NCI-H748 (cell line): ENCODE measurements around the gene LINC00305.

Source experiments
- DNase-seq: peaks from one replicate; lab custom pipeline; 2025; ENCODE audit not compliant: unreplicated experiment; lab: John Stamatoyannopoulos, UW

LINC00305 gene

GRCh38 chr18:64148988-64149387 is at the start of gene LINC00305:
Gene LINC00305 (minus strand): TSS chr18:64149088.
- DNase-seq = no peak

DNA sequence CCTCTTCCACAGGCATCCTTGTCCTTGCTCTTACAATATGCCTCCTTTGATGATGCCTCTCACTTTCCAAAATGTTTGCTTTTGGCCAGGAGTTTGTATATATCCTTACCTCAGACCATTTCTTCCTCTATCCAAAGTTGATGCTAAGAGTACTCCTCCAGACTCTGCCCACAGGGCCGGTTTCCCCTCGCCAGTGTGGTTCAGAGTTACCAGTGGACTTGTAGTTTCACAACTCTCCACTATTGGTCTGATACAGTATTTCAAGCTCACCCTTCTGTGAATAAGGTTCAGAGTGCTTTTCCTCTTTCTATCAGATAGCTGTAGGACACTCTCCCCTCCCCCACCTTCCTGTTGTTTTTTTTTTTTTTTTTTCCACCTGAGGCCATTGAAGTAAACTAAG is 42.2 kb upstream of the LINC00305 start:
- DNase-seq = no peak

DNA sequence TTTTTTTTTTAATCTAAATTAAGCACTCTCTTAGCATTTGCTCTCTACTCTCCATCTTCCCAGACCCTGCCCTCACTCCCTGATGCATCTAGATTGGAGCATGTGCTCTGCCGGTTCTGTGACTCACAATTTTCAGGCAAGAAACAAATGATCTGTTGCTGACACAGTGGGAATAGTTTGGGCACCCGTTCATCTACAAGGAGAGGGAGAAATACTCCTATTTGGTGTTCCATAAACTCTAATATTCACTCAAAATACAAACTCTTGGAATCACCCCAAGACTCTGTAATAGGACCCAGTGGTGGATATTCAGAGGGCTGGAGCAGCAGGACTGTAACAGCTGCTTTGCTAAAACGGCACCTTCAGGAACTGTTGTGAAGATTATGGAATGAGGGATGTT is 37.1 kb upstream of the LINC00305 start:
- DNase-seq = no peak

DNA sequence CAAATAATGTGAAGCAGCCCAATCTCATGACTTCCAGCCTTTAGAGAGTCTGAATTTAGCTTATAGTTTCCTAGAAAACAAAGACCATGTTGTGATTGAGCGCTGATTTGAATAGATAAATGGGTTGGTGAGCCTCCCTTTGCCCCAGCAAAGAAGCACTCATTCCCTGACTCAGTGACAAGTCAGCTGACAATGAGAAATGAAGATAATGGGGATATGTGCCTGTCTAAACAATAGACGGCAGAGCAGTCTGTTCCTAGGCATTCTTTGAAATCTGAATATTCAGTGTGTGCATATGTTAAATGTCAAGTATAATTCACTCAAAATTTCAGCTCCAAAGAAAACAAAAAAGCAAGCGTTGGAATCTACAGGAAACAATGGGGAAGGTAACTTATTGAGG is 34.8 kb upstream of the LINC00305 start:
- DNase-seq = no peak

- DNase-seq = no peak
These were observed 31.7 kb upstream of the LINC00305 start for GRCh38 chr18:64180617-64181016.

DNA sequence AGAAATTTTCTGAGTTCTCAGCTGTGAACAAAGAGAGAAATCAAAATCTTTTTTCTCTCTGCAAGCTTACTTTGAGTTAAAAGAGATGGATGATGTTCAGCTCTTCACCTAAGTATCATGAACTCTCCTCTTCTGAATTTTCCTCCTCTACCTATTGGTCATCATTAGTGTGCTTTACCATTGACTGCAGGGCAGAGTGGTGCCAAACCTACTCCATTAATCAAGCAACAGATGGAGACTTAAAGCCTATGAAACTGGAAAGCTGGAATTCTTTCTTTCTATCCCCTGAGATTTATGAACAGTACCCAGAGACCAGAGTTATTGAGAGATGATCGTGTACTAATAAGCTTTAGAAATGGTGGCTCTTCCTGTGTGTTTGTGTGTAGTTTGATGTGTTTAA is 31.3 kb upstream of the LINC00305 start:
- no peak for DNase-seq

GRCh38 chr18:64179556-64180080 is 30.7 kb upstream of the LINC00305 start:
- DNase-seq = no peak

GRCh38 chr18:64178860-64179259 is 30.0 kb upstream of the LINC00305 start:
- DNase-seq = no peak

DNA sequence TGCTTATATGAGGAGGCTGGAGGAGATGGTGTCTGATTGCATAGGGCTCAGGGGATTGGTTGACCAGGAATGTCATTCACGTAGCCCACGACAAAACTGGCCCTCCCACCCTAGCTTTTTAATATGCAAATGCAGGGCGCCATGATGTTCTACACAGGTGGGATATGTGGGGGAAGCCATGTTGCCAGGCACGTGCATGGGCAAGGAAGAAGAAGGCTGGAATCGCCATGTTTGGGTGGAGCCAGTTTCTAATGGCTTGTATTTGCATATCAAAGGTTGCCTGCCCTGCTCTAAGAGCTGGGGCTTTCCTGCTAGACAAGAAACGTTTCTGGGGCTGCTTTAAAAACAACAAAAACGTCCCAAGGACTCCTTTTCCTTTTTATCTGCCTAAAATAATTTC is 26.5 kb upstream of the LINC00305 start:
- peak; percentile 8 for DNase-seq

- no peak for DNase-seq
These were observed 22.7 kb upstream of the LINC00305 start for GRCh38 chr18:64171576-64171975.

- DNase-seq = no peak
These were observed 18.6 kb upstream of the LINC00305 start for GRCh38 chr18:64167408-64167925.

DNA sequence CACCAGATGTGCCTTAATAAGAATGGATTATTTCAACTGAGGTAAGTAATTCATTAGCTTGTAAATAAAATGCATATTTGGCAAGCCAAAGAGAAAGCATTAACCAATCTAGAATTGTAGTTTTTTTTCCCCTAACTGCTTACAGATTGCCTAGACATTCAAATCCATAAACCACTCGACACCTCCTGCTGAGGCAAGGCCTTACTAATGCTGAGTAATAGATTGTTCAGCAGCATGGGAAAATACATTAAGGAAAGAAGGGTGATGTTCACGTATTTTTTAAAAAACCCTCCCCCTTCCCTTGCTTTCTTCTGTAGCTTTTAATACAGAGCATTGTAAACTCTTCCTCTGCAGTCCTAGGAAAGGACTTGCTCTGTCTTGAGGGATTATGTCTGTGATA is 17.0 kb upstream of the LINC00305 start:
- DNase-seq = peak; percentile 17

DNA sequence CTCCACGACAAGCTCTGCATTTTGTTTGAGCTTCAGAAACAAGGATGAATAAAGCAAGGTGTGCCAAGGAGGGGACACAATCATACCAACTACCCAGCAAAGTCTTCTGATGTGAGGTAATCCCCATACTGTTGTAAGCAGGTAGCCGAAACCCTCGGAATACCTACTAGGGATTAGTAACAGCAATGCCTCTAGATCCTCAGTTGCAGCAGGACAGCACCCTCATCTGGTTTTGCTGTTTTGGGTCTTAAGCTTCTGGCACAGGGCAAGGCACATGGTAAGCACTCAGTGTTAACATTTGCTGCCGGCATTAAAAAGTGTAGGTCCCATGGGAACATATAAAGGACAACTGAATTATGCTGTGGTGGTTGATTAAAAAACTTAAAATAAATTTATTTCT is 16.0 kb upstream of the LINC00305 start:
- DNase-seq = no peak

DNA sequence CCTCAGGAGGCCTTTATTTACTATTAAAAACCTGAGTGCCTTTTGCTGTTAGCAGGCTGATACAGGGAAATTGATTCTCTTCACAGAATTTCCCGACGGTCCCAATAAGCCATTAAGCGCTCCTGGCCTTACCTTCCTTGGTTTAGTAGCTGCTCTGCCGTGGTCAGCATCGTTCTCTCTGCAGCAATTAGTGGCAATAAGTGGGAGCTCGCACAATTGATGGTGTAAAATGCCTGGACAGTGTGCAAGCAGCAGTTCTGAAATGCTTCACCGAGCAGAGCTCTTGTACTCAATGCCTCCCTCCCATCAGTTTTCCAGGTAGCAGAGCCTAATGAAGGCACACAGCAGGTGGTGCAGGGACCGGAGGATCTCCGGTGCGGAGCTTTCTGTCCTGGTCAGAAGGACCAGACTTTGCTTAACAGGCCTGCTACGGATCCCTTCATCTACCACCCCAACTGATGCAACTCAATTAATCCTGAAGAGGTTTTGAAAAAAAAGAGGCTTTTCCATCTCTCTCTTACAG is 1.1 kb upstream of the LINC00305 start:
- DNase-seq = no peak

DNA sequence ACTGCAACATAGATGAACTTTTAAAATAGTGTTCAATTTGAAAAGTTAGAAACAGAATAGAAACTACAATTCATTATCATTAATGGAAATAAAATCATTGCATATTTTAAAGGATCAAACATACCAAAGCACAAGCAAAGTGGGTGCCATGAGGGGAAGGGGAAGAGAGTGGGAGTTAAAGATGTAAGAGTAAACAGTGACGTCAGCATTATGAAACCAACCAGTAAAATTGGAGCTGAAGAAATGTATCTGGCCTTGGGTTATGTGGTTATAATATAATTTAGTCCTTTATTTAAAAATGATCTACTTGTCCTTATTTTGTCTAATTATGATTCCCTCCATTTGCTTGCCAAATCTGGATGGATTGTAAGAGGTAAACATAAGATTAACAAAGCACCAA is 6.0 kb downstream of the LINC00305 start:
- no peak for DNase-seq

DNA sequence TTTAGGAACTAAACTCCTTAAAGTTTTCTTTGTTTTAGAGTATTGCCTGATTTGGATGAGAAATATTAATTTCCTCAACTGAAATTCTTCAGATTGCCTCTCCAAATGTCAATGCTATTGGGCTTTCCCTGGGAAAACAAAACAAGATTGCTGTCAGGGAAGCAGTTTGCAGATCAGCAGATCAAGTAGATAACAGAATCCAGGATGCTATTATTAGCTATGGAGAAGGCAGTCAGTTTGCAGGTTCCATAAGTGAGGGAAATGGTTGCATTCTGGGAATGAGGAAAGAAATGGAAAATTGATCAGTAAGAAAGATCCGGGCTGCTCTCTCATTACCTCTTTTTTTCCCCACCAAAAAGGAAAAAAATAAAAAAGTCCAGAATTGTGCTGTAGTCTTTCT is 11.0 kb downstream of the LINC00305 start:
- DNase-seq = no peak

DNA sequence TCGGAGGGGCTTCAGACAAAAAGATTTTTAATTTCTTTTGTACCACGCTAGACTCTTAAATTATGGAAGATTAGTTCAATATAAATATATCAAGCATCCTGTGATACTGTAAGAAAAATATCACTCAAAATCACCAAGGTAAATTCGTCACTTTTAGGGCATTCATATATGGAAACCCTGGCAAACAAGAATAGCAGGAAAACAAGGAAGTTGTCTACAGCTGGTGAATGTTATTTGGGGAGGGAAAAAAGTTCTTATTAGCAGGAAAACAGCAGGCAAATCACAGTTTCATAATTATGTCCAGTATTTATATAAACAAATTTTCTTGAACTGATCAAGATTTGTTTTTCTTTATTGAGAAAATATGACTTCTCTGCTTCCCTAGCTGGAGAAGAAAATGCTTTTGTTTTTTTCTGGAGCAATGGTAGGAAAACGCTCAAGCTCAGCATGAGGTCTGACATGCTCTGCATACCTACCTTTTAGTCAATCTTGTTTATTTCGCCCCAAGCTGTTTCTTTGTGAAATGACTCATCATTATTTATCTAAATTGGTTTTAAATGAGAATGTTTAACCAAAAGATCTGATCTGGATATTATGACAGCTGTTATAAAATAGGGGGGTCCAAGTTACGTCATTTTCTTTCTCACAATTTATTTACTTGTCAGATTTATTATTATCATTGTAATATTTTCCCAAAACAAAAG is 14.7 kb downstream of the LINC00305 start:
- peak; percentile 23 for DNase-seq

- DNase-seq = no peak
These were observed 16.0 kb downstream of the LINC00305 start for GRCh38 chr18:64132871-64133270.

- DNase-seq = no peak
These were observed 17.6 kb downstream of the LINC00305 start for GRCh38 chr18:64131314-64131713.

DNA sequence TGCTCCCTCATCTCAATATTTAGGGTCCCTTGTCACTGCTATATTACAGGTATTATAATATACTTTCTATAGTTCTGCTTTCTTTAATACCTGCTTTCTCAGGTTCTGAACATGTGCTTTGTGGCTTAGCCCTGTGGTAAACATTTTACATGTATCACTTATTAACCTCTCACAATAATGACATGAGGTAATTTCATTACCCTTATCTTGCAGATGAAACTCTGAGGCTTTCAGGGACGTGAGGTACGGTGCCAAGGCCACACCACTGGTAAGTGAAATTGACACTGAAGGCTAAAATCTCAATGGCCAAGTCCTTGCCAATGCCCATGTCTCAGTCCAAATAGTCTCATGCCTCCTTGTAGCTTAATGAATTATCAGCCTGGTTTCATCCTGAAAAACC is 21.7 kb downstream of the LINC00305 start:
- no peak for DNase-seq

DNA sequence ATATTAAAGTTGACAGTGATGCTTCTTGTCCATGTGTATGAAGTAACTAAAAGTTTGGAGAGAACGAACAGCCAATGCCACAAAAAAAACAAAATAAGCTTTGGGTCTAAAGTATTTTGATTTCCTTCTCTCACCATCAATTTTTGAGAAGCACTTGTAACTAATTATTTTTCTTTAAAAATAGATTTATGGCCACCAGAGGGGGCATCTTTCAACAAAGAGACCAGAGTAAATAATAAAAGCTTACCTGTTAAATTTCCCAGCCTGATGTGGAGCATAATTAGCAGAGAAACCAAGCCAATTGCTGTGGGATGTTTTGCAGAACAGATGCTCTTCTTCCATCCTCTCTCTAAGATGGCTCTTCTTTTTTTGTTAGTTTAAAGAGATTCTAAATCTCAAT is 29.0 kb downstream of the LINC00305 start:
- peak; percentile 67 for DNase-seq

GRCh38 chr18:64118406-64118805 is 30.5 kb downstream of the LINC00305 start:
- no peak for DNase-seq
